ENCODE data around the gene ETAA1.

DNA sequence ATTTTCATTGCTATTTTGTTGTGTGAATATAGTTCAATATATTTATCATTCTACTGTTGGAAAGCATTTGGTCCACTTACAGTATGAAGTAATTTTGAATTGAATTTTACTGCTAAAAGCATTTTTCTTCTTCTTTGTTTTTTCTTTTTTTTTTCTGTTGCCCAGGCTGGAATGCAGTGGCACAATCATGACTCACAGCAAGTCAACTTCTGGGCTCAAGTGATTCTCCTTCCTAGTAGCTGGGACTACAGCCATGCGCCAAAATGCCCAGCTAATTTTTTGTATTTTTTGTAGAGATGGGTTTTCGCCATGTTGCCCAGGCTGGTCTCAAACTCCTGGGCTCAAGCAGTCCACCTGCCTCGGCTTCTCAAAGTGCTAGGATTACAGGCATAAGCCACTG is 2.4 kb upstream of the ETAA1 start:
- TF ChIP-seq PRDM10 (CRISPR knock-in tag; IDR thresholded peaks at IDR 0.05; ENCODE audit: low read depth) = no peak
- TF ChIP-seq, protein P1, sequence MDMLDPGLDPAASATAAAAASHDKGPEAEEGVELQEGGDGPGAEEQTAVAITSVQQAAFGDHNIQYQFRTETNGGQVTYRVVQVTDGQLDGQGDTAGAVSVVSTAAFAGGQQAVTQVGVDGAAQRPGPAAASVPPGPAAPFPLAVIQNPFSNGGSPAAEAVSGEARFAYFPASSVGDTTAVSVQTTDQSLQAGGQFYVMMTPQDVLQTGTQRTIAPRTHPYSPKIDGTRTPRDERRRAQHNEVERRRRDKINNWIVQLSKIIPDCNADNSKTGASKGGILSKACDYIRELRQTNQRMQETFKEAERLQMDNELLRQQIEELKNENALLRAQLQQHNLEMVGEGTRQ (IDR thresholded peaks at IDR 0.05; ENCODE audit: low read depth, low read length) = no peak
- TF ChIP-seq, protein P1 (CRISPR knock-in tag; IDR thresholded peaks at IDR 0.05; ENCODE audit: borderline replicate concordance) = no peak
- TF ChIP-seq ZNF235 (CRISPR knock-in tag; IDR thresholded peaks at IDR 0.05; ENCODE audit: borderline replicate concordance) = no peak
- TF ChIP-seq HDAC6 (IDR thresholded peaks at IDR 0.05; ENCODE audit: low read depth, low read length) = no peak

All from HepG2 (cell line).